DND-41 (cell line): ENCODE results near the gene STAT6.

ENCODE experiments used
- ATAC-seq: fragments of 200-7000 bp; cut with Tn5 transposase; 3 replicates; pipeline ENCODE4 v1.9.1; 2021; ENCODE audit warnings: low read depth; ENCODE audit not compliant: insufficient read depth
- DNase-seq: peaks from one replicate; pipeline ENCODE4 v3.0.0-alpha.2; 2020
- H2AFZ ChIP-seq: 2 replicates; pipeline ENCODE4 v1.6.0; 2012; ENCODE audit warnings: low read depth, low read length
- H3K27ac ChIP-seq: 2 replicates; pipeline ENCODE4 v1.5.1; 2012; ENCODE audit warnings: low read length, inconsistent platforms
- H3K27me3 ChIP-seq: fragments of 200-600 bp; sonication (generic); 2 replicates; pipeline ENCODE4 v1.6.0; 2012; ENCODE audit warnings: low read length, mild to moderate bottlenecking, inconsistent platforms; ENCODE audit not compliant: insufficient read depth, poor library complexity
- H3K36me3 ChIP-seq: 2 replicates; pipeline ENCODE4 v1.5.1; 2012; ENCODE audit warnings: low read length, inconsistent platforms; ENCODE audit not compliant: insufficient read depth
- H3K4me1 ChIP-seq: 2 replicates; pipeline ENCODE4 v1.5.1; 2012; ENCODE audit warnings: mild to moderate bottlenecking, low read length; ENCODE audit not compliant: insufficient read depth
- H3K4me2 ChIP-seq: 2 replicates; pipeline ENCODE4 v1.6.0; 2012; ENCODE audit warnings: mild to moderate bottlenecking, moderate library complexity, low read length, inconsistent platforms; ENCODE audit not compliant: insufficient read depth
- H3K4me3 ChIP-seq, 2 experiments: fragments of 200-600 bp in 1 of 2; shearing (Covaris generic) in 1 of 2; 2 replicates each; pipeline ENCODE4 v1.5.1; 2012 to 2016; ENCODE audit warnings: inconsistent platforms in 2 of 2, low read length in 2 of 2, mild to moderate bottlenecking in 2 of 2, low read depth in 1 of 2, moderate library complexity in 1 of 2
- H3K79me2 ChIP-seq: 2 replicates; pipeline ENCODE4 v1.6.0; 2012; ENCODE audit warnings: low read length, inconsistent platforms; ENCODE audit not compliant: insufficient read depth
- H3K9ac ChIP-seq: 2 replicates; pipeline ENCODE4 v1.6.0; 2012; ENCODE audit warnings: low read depth, mild to moderate bottlenecking, inconsistent platforms, low read length, moderate library complexity
- H3K9me3 ChIP-seq: 2 replicates; pipeline ENCODE4 v1.5.1; 2012; ENCODE audit warnings: low read length, moderate library complexity, mild to moderate bottlenecking, inconsistent platforms; ENCODE audit not compliant: insufficient read depth, severe bottlenecking
- H4K20me1 ChIP-seq: 2 replicates; pipeline ENCODE4 v1.6.0; 2012; ENCODE audit warnings: low read length; ENCODE audit not compliant: insufficient read depth
- EZH2 ChIP-seq: IDR thresholded peaks from 3 replicates; pipeline ENCODE4 v1.6.1; 2012; ENCODE audit warnings: borderline replicate concordance, low read depth, mild to moderate bottlenecking, moderate library complexity, low read length, inconsistent platforms; ENCODE audit not compliant: severe bottlenecking
- TF ChIP-seq, protein P1 (sequence below): IDR thresholded peaks from 2 replicates; pipeline ENCODE4 v1.5.1; 2012; ENCODE audit warnings: borderline replicate concordance, low read length, moderate library complexity, mild to moderate bottlenecking; ENCODE audit not compliant: poor library complexity, severe bottlenecking; ENCODE audit errors: extremely low read depth

Gene STAT6, protein sequence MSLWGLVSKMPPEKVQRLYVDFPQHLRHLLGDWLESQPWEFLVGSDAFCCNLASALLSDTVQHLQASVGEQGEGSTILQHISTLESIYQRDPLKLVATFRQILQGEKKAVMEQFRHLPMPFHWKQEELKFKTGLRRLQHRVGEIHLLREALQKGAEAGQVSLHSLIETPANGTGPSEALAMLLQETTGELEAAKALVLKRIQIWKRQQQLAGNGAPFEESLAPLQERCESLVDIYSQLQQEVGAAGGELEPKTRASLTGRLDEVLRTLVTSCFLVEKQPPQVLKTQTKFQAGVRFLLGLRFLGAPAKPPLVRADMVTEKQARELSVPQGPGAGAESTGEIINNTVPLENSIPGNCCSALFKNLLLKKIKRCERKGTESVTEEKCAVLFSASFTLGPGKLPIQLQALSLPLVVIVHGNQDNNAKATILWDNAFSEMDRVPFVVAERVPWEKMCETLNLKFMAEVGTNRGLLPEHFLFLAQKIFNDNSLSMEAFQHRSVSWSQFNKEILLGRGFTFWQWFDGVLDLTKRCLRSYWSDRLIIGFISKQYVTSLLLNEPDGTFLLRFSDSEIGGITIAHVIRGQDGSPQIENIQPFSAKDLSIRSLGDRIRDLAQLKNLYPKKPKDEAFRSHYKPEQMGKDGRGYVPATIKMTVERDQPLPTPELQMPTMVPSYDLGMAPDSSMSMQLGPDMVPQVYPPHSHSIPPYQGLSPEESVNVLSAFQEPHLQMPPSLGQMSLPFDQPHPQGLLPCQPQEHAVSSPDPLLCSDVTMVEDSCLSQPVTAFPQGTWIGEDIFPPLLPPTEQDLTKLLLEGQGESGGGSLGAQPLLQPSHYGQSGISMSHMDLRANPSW

DNA sequence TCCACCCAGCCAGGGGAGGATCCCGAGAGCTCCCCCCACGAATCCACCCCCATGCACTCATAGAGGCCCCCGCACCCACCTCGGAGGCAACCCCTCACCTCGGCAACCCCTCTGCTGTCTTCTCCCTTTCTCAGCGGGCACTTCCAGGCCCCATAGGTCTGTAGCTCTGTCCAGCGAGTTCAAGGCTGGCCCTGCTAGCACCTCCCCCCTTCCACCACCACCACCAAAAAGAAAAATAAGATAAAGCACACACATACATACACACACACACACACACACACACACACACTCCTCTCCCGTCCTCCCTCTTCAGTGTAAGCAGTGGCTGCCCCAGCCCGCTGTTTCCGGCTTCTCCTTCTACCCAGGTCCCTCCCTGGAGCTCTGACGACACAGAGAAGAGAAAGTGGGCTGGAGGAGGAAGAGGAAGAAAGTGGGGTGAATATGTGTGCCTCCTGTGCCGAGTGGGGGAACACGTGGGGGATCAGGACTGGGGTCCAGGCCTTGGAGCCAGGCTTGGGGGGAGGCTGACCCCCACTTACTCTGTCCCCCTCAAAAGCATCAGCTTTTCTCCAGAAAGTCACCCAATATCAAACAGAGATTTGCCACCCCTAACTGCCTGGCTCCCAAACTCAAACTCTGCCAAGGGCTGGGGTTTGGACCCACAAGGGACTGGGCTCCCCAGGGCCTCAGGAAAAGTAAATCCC is at the start of gene STAT6:
Gene STAT6 (minus strand): TSS at position 332 of the 704 bp plus-strand sequence. CDS start 3,084 bp downstream, outside the sequence.
- Histone ChIP-seq H3K9ac (peak within 1 kb of the TSS; percentile 78), H3K36me3 (peaks cover 11% of the 10 kb centered on the region), H3K27me3 (no peaks in the 10 kb centered on the region), H3K79me2 (peaks cover 19% of the 10 kb centered on the region), H3K4me3 (peak within 1 kb of the TSS; percentile 57 to 90; a peak in 3 of 4 replicates), H2AFZ (peak within 1 kb of the TSS; percentile 89), H3K4me2 (peak within 1 kb of the TSS; percentile 99), H3K9me3 (no peaks in the 10 kb centered on the region), H4K20me1 (peaks cover 4% of the 10 kb centered on the region; the same call in 1 of the 2 replicates), H3K27ac (peak within 1 kb of the TSS; percentile 93), H3K4me1 (peaks cover 37% of the 10 kb centered on the region)
- ATAC-seq (peak; percentile 81), DNase-seq (peak; percentile 90)
- no peak for TF ChIP-seq EZH2
- TF ChIP-seq, protein P1, sequence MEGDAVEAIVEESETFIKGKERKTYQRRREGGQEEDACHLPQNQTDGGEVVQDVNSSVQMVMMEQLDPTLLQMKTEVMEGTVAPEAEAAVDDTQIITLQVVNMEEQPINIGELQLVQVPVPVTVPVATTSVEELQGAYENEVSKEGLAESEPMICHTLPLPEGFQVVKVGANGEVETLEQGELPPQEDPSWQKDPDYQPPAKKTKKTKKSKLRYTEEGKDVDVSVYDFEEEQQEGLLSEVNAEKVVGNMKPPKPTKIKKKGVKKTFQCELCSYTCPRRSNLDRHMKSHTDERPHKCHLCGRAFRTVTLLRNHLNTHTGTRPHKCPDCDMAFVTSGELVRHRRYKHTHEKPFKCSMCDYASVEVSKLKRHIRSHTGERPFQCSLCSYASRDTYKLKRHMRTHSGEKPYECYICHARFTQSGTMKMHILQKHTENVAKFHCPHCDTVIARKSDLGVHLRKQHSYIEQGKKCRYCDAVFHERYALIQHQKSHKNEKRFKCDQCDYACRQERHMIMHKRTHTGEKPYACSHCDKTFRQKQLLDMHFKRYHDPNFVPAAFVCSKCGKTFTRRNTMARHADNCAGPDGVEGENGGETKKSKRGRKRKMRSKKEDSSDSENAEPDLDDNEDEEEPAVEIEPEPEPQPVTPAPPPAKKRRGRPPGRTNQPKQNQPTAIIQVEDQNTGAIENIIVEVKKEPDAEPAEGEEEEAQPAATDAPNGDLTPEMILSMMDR, result no peak

DNA sequence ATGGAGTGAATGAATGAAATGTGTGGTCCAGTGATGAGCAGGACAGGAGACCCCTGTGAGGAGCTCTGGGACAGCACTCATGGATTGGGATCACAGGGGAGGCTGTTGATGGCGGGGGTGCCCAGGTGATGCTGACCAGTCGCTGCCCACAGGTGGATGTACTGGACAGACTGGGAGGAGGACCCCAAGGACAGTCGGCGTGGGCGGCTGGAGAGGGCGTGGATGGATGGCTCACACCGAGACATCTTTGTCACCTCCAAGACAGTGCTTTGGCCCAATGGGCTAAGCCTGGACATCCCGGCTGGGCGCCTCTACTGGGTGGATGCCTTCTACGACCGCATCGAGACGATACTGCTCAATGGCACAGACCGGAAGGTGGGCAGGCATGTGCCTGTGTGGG is 49.6 kb upstream of the STAT6 start:
- Histone ChIP-seq H3K79me2 (no peaks in the 10 kb centered on the region), H3K4me3 (no peak overlapping the region), H2AFZ (no peak overlapping the region), H3K9me3 (no peaks in the 10 kb centered on the region), H3K4me2 (no peak overlapping the region), H3K27me3 (no peaks in the 10 kb centered on the region), H3K4me1 (0 out of 2 replicates have a peak, but pooled peaks cover 6% of the 10 kb centered on the region), H4K20me1 (0 out of 2 replicates have a peak, but pooled peaks cover 2% of the 10 kb centered on the region), H3K36me3 (no peaks in the 10 kb centered on the region), H3K27ac (no peak overlapping the region), H3K9ac (no peak overlapping the region)
- no peak for ATAC-seq
- DNase-seq, result no peak
- TF ChIP-seq, protein P1, result no peak
- no peak for TF ChIP-seq EZH2

DNA sequence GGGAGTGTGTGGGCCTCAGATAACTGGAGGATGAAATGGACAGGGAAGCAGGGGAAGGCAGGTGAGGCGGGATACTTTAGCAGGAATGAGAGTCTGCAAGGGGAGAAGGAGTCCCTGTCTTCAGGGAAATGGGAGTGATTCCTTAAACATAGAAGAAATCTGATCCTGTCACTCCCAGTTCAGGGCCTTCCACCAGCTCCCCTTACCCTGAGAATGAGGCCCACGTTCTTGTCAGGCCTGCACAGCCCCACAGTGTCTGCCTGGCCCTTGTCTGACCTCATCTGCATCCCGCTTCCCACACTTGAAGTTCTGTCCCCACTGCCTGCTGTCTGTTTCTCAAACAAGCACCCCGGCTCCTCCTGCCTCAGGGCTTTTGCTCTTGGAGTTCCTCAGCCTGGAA is 48.9 kb upstream of the STAT6 start:
- TF ChIP-seq, protein P1, result no peak
- TF ChIP-seq EZH2, result no peak
- no peaks in the 10 kb centered on the region for H3K36me3 ChIP-seq
- ATAC-seq (no peak), DNase-seq (no peak)
- H3K27me3 ChIP-seq, result no peaks in the 10 kb centered on the region
- 0 out of 2 replicates have a peak, but pooled peaks cover 6% of the 10 kb centered on the region for H3K4me1 ChIP-seq
- no peak overlapping the region for H3K4me3 ChIP-seq
- no peak overlapping the region for H3K4me2 ChIP-seq
- H3K27ac ChIP-seq, result no peak overlapping the region
- no peaks in the 10 kb centered on the region for H3K79me2 ChIP-seq
- H3K9me3 ChIP-seq, result no peaks in the 10 kb centered on the region
- 0 out of 2 replicates have a peak, but pooled peaks cover 2% of the 10 kb centered on the region for H4K20me1 ChIP-seq
- H3K9ac ChIP-seq, result no peak overlapping the region
- H2AFZ ChIP-seq, result no peak overlapping the region
